Spleen (tissue), 13 donors: ENCODE results near the gene SIRT7. TPM values are rescaled to one million over a fixed set of nuclear protein-coding genes. Genes with fewer than 3 reads are reported as not detected.
A peak's percentile ranks its signal among the peaks of the same experiment; 100 is the strongest.

Experiments
- DNase-seq: peaks from one replicate; pipeline ENCODE4 v3.0.0-alpha.2; 2020
- H3K27ac ChIP-seq, 8 donors: fragments of 200-600 bp; sonication (generic) in 7 of 8; 1 replicate in 4 of 8; 2 replicates in 4 of 8; pipeline versions ENCODE4 v1.5.0 to v1.8.0; 2016 to 2021; ENCODE audit warnings: inconsistent platforms in 4 of 8, mild to moderate bottlenecking in 4 of 8, moderate library complexity in 1 of 8
- H3K27me3 ChIP-seq, 7 donors: fragments of 200-600 bp; sonication (generic) in 6 of 7; replicated peaks in 1 of 7; 1 replicate in 4 of 7; 2 replicates in 3 of 7; pipeline versions ENCODE4 v1.5.0 to v1.8.0; 2016 to 2021; ENCODE audit warnings: inconsistent platforms in 3 of 7, mild to moderate bottlenecking in 1 of 7
- H3K36me3 ChIP-seq, 6 donors: fragments of 200-600 bp; sonication (generic) in 5 of 6; 1 replicate in 4 of 6; 2 replicates in 2 of 6; pipeline versions ENCODE4 v1.5.0 to v1.8.0; 2016 to 2021; ENCODE audit warnings: inconsistent platforms in 2 of 6
- H3K4me1 ChIP-seq, 6 donors: fragments of 200-600 bp; sonication (generic) in 5 of 6; 1 replicate in 3 of 6; 2 replicates in 3 of 6; pipeline versions ENCODE4 v1.5.0 to v1.8.0; 2016 to 2021; ENCODE audit warnings: inconsistent platforms in 3 of 6
- H3K4me3 ChIP-seq, 8 donors: fragments of 200-600 bp; sonication (generic) in 7 of 8; 1 replicate in 4 of 8; 2 replicates in 4 of 8; pipeline versions ENCODE4 v1.5.0 to v1.8.0; 2016 to 2021; ENCODE audit warnings: inconsistent platforms in 4 of 8, mild to moderate bottlenecking in 4 of 8, moderate library complexity in 2 of 8
- H3K9me3 ChIP-seq, 8 donors: fragments of 200-600 bp; sonication (generic) in 7 of 8; 1 replicate in 4 of 8; 2 replicates in 4 of 8; pipeline versions ENCODE4 v1.5.0 to v1.8.0; 2016 to 2021; ENCODE audit warnings: inconsistent platforms in 4 of 8
- CTCF ChIP-seq, 11 experiments: fragments of 200-600 bp in 7 of 11; fragments of 450-650 bp in 4 of 11; sonication (generic) in 4 of 11; IDR thresholded peaks in 8 of 11; conservative IDR thresholded peaks in 3 of 11; 1 replicate in 7 of 11; 2 replicates in 4 of 11; pipeline versions ENCODE4 v1.4.0 to v1.8.0; 2016 to 2021; ENCODE audit warnings: antibody characterized with exemption in 11 of 11, inconsistent platforms in 4 of 11, mild to moderate bottlenecking in 1 of 11
- POLR2A ChIP-seq, 3 donors: fragments of 450-650 bp; IDR thresholded peaks; one replicate each; pipeline ENCODE4 v1.5.1; 2017; ENCODE audit warnings: antibody characterized with exemption in 3 of 3, mild to moderate bottlenecking in 1 of 3
- POLR2AphosphoS5 ChIP-seq, 3 donors: sonication (generic); formaldehyde crosslinking; IDR thresholded peaks; one replicate each; pipeline ENCODE4 v1.5.1; 2017; ENCODE audit warnings: antibody characterized with exemption in 3 of 3
- whole genome bisulfite sequencing, 5 donors: extraction: QIAGEN DNeasy Blood & Tissue Kit in 3 of 5; methylation state at CpG; one replicate each; pipeline versions ENCODE4 v1.1.5 to v1.1.7; 2013 to 2018; 5-methylcytosine and 5-hydroxymethylcytosine counted together
- intact Hi-C: fragments of 100-400 bp; cut with DNase I; formaldehyde crosslinking; loops from one replicate; pipeline ENCODE4 v1.15.0; 2023; ENCODE audit warnings: low total_unique reads
- long read RNA-seq, 2 donors: transcript quantifications; one replicate each; lab custom pipeline, GENCODE V29; 2026
- polyA plus RNA-seq, 3 donors: library from polyadenylated mRNA; stranded (reverse); fragments of 200-250 nt; gene quantifications; one replicate each; pipeline ENCODE4 v1.2.1, GENCODE V29; 2013
- total RNA-seq, 7 donors: library from RNA; depleted of rRNA in 3 of 7; stranded (reverse); fragments of >200 nt in 3 of 7; fragmentation: NEBNext Ultra II Directional in 4 of 7; extraction: Animal tissue kit (Norgen Biotek cat#: 25700) in 4 of 7; gene quantifications; one replicate each; pipeline versions ENCODE4 v1.1.0 to v1.2.1, GENCODE V29; 2016 to 2021
- donor health status: healthy with polysubstance abuse.
- donor health status: DM: no; HTN: no; CAD: no; lungs with moderate emphysema.
- donor health status: DM: no; HTN: no; CAD: no.
- donor health status: Bipolar disorder and iron deficiency.
- donor health status: healthy.
- donor health status: DM: no; HTN: no; CAD: no.
- donor health status: DM: yes; HTN: yes; CAD: no.

SIRT7 gene
- 10 to 100 TPM; 34.5 to 53.1 (median 37.5) TPM for total RNA-seq
- 10 to 100 TPM; 28.5 to 54.5 (median 54.2) TPM for polyA plus RNA-seq
- long read RNA-seq, donor 1, partial matches to known transcripts, result 0 of 3 reads
- long read RNA-seq, donor 1, other reads (novel, unspliced or antisense), result 0 of 3 reads
- long read RNA-seq, donor 2, partial matches to known transcripts, result 0 of 3 reads
- long read RNA-seq, donor 2, other reads (novel, unspliced or antisense), result 0 of 3 reads

GRCh38 chr17:81917565-81918332, at the start of gene SIRT7:
Gene SIRT7, minus strand, starts transcription at chr17:81918176. Its CDS starts 45 bp downstream, at chr17:81918131.
- Histone ChIP-seq H3K27ac (peak within 1 kb of the TSS; percentile 61 to 98 (median 84)), H3K36me3 (peaks cover 2 to 71% (median 49%) of the 10 kb centered on the region in 6 donors)
- intact Hi-C loops, result no loop called here

GRCh38 chr17:81967244-81967532, 49.2 kb upstream of the SIRT7 start:
- H3K4me1 ChIP-seq, result peaks cover 18 to 44% (median 25%) of the 10 kb centered on the region in 6 donors
- no peak for DNase-seq
- H3K36me3 ChIP-seq, result no peaks in the 10 kb centered on the region
- intact Hi-C loops, result no loop called here
- peak overlapping the region in 5 of 8 donors; percentile 2 to 64 (median 56) for H3K27ac ChIP-seq
- TF ChIP-seq CTCF (IDR thresholded peaks at IDR 0.05 in 8 of 11, conservative IDR thresholded peaks at IDR 0.05 in 3 of 11), result no peak
- TF ChIP-seq POLR2A (IDR thresholded peaks at IDR 0.05), result no peak
- TF ChIP-seq POLR2AphosphoS5 (IDR thresholded peaks at IDR 0.05), result no peak
- peak overlapping the region in 4 of 8 donors; percentile 21 to 60 (median 32) for H3K4me3 ChIP-seq
- peaks cover 0 to 64% (median 24%) of the 10 kb centered on the region in 7 donors for H3K27me3 ChIP-seq
- 19 to 32% (median 25%) methylated on average over 4 to 5 of the region's 5 CpGs for WGBS, 5 donors
- no peaks in the 10 kb centered on the region for H3K9me3 ChIP-seq

More at GRCh38 chr17:81917565-81918332, at the start of gene SIRT7:
- peak; percentile 94 for DNase-seq
- Histone ChIP-seq H3K27me3 (no peaks in the 10 kb centered on the region), H3K4me3 (peak within 1 kb of the TSS; percentile 70 to 99 (median 95)), H3K9me3 (no peaks in the 10 kb centered on the region), H3K4me1 (peaks cover 14 to 76% (median 53%) of the 10 kb centered on the region in 6 donors)
- peak; percentile 94 to 96 (median 95) for TF ChIP-seq POLR2AphosphoS5 (IDR thresholded peaks at IDR 0.05)
- peak in 2 of 11 experiments; percentile 14 to 19 for TF ChIP-seq CTCF (IDR thresholded peaks at IDR 0.05 in 8 of 11, conservative IDR thresholded peaks at IDR 0.05 in 3 of 11)
- peak in 1 of 3 donors; percentile 78 for TF ChIP-seq POLR2A (IDR thresholded peaks at IDR 0.05)
- 0 to 1% (median 1%) methylated on average over 24 to 94 of the region's 94 CpGs for WGBS, 5 donors

- intact Hi-C loops, result no loop called here
- Histone ChIP-seq H3K4me3 (peak overlapping the region in 2 of 8 donors; percentile 34 to 60), H3K36me3 (no peaks in the 10 kb centered on the region), H3K27me3 (peaks cover 4 to 70% (median 30%) of the 10 kb centered on the region in 7 donors), H3K27ac (peak overlapping the region in 5 of 8 donors; percentile 2 to 64 (median 56)), H3K4me1 (peaks cover 18 to 50% (median 28%) of the 10 kb centered on the region in 6 donors), H3K9me3 (no peaks in the 10 kb centered on the region)
- TF ChIP-seq POLR2AphosphoS5 (IDR thresholded peaks at IDR 0.05) (peak; percentile 77 to 87 (median 82)), CTCF (IDR thresholded peaks at IDR 0.05 in 8 of 11, conservative IDR thresholded peaks at IDR 0.05 in 3 of 11) (no peak)
- 21 to 38% (median 26%) methylated on average over 18 to 41 of the region's 41 CpGs for WGBS, 5 donors
- peak; percentile 86 for DNase-seq
Measured at GRCh38 chr17:81966343-81967243, 48.6 kb upstream of the SIRT7 start.
